Measurements from ENCODE around the gene UBASH3B. TPM values are rescaled to one million over a fixed set of nuclear protein-coding genes. Genes with fewer than 3 reads are reported as not detected.

UBASH3B gene
- total and polyA plus RNA-seq, 2 donors (not counting 1 experiment from before 2014, with no cell fraction given), result 13.1 to 44.4 TPM

DNA sequence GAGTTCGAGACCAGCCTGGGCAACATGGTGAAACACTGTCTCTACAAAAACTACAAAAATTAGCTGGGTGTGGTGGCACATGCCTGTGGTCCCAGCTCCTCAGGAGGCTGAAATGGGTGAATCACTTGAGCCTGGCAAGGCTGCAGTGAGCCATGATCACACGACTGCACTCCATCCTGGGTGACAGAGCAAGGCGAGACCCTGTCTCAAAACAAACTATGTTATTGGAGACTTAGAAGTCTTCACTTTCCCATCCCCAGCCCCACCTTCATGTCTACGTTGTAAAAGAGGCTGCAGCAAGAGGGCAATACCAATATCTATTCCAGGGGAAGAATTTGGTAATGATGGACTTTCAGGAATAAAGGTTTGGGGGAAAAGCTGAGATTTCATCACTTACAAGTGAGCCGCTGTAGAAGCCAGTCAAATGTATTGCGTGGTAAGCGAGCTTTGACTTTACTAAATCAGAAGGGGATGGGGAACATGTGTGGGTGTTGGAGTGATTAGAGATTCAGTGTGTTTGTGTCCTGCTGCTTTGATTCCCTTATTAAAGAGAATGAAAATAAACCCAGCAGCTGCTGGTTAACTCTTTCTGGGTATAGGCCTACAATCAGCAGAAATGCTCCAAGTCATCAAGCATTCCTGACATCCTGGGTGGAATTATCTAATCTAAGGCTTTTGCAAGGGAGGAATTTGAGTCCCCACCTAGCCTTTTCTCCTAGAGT lies 53.7 kb downstream of the UBASH3B start:
- Histone ChIP-seq H3K27ac (ENCODE audit: insufficient read depth, low read length) (peak overlapping the region; percentile 74), H3K9ac (ENCODE audit: insufficient read depth, low read length) (no peak overlapping the region), H4K20me1 (ENCODE audit: control insufficient read depth, extremely low read depth, insufficient read depth, low read length) (no peaks in the 10 kb centered on the region), H3K27me3 (ENCODE audit: control insufficient read depth, insufficient read depth, low read length) (no peaks in the 10 kb centered on the region), H3K79me2 (ENCODE audit: control insufficient read depth, insufficient read depth, low read length) (peaks cover 4% of the 10 kb centered on the region), H3K4me2 (ENCODE audit: extremely low read depth, insufficient read depth, low read length) (peak overlapping the region; percentile 67), H3K36me3 (ENCODE audit: control insufficient read depth, insufficient read depth, low read length) (no peaks in the 10 kb centered on the region), H3K9me3 (ENCODE audit: control insufficient read depth, insufficient read depth, low read depth, low read length) (no peaks in the 10 kb centered on the region), H3K4me1 (ENCODE audit: control insufficient read depth, extremely low read depth, insufficient read depth, low read length) (peaks cover 32% of the 10 kb centered on the region), H3K4me3 (replicated peaks in 1 of 4; ENCODE audit: control extremely low read depth in 1 of 4, insufficient read depth in 1 of 4, low read depth in 3 of 4, low read length in 4 of 4) (no peak overlapping the region), H2AFZ (ENCODE audit: low read length) (no peak overlapping the region)
- TF ChIP-seq EZH2 (IDR thresholded peaks at IDR 0.05; ENCODE audit: low read length, missing control alignments) (no peak), CTCF (conservative IDR thresholded peaks at IDR 0.05 in 1 of 2, IDR thresholded peaks at IDR 0.05 in 1 of 2; ENCODE audit: low read depth in 1 of 2, low read length in 2 of 2) (no peak)
- peak; percentile 77 to 89 for DNase-seq (ENCODE audit: low read depth in 2 of 2)

- Histone ChIP-seq H3K4me2 (ENCODE audit: extremely low read depth, insufficient read depth, low read length) (no peak overlapping the region), H3K4me1 (ENCODE audit: control insufficient read depth, extremely low read depth, insufficient read depth, low read length) (peaks cover 27% of the 10 kb centered on the region), H2AFZ (ENCODE audit: low read length) (no peak overlapping the region), H3K9me3 (ENCODE audit: control insufficient read depth, insufficient read depth, low read depth, low read length) (no peaks in the 10 kb centered on the region), H3K27ac (ENCODE audit: insufficient read depth, low read length) (no peak overlapping the region), H3K9ac (ENCODE audit: insufficient read depth, low read length) (no peak overlapping the region), H3K36me3 (ENCODE audit: control insufficient read depth, insufficient read depth, low read length) (no peaks in the 10 kb centered on the region), H3K4me3 (replicated peaks in 1 of 4; ENCODE audit: control extremely low read depth in 1 of 4, insufficient read depth in 1 of 4, low read depth in 3 of 4, low read length in 4 of 4) (no peak overlapping the region), H4K20me1 (ENCODE audit: control insufficient read depth, extremely low read depth, insufficient read depth, low read length) (no peaks in the 10 kb centered on the region), H3K79me2 (ENCODE audit: control insufficient read depth, insufficient read depth, low read length) (no peaks in the 10 kb centered on the region), H3K27me3 (ENCODE audit: control insufficient read depth, insufficient read depth, low read length) (no peaks in the 10 kb centered on the region)
- DNase-seq (ENCODE audit: low read depth in 2 of 2), result no peak
- TF ChIP-seq EZH2 (IDR thresholded peaks at IDR 0.05; ENCODE audit: low read length, missing control alignments) (no peak), CTCF (conservative IDR thresholded peaks at IDR 0.05 in 1 of 2, IDR thresholded peaks at IDR 0.05 in 1 of 2; ENCODE audit: low read depth in 1 of 2, low read length in 2 of 2) (no peak)
Observed at GRCh38 chr11:122711362-122711761, 55.8 kb downstream of the UBASH3B start.

GRCh38 chr11:122711831-122712381 lies 56.4 kb downstream of the UBASH3B start:
- Histone ChIP-seq H3K27ac (ENCODE audit: insufficient read depth, low read length) (no peak overlapping the region), H3K4me1 (ENCODE audit: control insufficient read depth, extremely low read depth, insufficient read depth, low read length) (peaks cover 23% of the 10 kb centered on the region), H2AFZ (ENCODE audit: low read length) (no peak overlapping the region), H3K9me3 (ENCODE audit: control insufficient read depth, insufficient read depth, low read depth, low read length) (no peaks in the 10 kb centered on the region), H3K27me3 (ENCODE audit: control insufficient read depth, insufficient read depth, low read length) (no peaks in the 10 kb centered on the region), H3K4me3 (replicated peaks in 1 of 4; ENCODE audit: control extremely low read depth in 1 of 4, insufficient read depth in 1 of 4, low read depth in 3 of 4, low read length in 4 of 4) (no peak overlapping the region), H4K20me1 (ENCODE audit: control insufficient read depth, extremely low read depth, insufficient read depth, low read length) (no peaks in the 10 kb centered on the region), H3K79me2 (ENCODE audit: control insufficient read depth, insufficient read depth, low read length) (no peaks in the 10 kb centered on the region), H3K9ac (ENCODE audit: insufficient read depth, low read length) (no peak overlapping the region), H3K36me3 (ENCODE audit: control insufficient read depth, insufficient read depth, low read length) (no peaks in the 10 kb centered on the region), H3K4me2 (ENCODE audit: extremely low read depth, insufficient read depth, low read length) (no peak overlapping the region)
- DNase-seq (ENCODE audit: low read depth in 2 of 2), result peak in 1 of 2 donors; percentile 48
- TF ChIP-seq CTCF (conservative IDR thresholded peaks at IDR 0.05 in 1 of 2, IDR thresholded peaks at IDR 0.05 in 1 of 2; ENCODE audit: low read depth in 1 of 2, low read length in 2 of 2), result peak in 1 of 2 donors; percentile 24
- no peak for TF ChIP-seq EZH2 (IDR thresholded peaks at IDR 0.05; ENCODE audit: low read length, missing control alignments)

Measured in fibroblast of lung (primary cell).